UCSD-AML1 (cell line): Measurements from ENCODE around the gene ATG16L1.

Source experiments
- DNase-seq: peaks from one replicate; lab custom pipeline; 2025; ENCODE audit not compliant: unreplicated experiment; lab: John Stamatoyannopoulos, UW

ATG16L1 gene

DNA sequence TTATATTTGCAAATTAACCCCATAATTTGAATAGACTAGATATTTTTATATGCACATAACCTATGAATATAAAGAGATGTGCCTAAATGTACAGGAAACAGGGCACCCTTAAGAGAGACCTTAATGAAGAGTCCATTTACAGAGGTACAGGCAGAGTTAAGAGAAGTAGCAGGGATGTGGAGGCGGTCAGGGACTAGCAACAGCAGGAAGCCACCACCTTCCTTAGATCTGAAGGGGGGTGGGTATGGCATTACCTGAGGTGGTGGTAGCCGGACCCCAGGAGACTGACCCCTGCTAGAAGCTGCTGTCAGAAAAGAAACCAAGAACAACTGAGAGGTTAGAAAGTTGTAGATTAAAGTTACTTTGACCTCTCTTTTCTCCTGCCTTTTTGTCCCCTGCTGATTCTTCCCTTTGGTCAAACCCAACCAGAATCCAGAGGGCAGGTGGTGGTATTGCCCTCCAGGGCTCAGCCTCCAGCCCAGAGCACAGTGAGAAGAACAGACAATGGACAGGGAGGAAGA, 24.9 kb upstream of the ATG16L1 start:
- no peak for DNase-seq

DNA sequence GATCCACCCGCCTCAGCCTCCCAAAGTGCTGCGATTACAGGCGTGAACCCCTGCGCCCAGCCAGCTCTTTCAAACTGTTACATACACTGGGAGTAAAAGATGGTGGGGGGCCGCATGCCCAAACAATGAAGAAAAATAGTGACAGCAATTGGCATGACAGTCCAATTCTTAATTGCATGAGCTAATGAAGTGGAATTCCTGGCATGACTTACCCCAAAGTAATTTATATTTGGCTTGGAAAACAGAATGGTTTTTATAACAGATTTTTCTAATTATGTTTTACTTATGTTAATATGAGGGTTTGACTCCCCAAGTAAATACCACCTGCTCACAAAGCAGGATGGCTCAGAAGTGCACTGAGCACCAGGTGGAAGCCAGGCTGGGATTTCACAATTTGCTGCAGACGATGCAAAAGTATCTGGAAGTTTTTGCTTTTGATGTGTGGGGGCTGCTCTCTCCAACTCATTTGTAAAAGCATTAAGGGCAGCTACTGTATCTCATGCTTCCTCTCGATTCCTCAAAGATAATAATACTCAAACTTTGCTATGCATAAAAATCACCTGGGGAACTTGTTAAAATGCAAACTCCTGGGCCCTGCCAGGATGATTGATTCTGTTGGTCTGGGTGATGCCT, 24.0 kb upstream of the ATG16L1 start:
- DNase-seq: no peak

DNA sequence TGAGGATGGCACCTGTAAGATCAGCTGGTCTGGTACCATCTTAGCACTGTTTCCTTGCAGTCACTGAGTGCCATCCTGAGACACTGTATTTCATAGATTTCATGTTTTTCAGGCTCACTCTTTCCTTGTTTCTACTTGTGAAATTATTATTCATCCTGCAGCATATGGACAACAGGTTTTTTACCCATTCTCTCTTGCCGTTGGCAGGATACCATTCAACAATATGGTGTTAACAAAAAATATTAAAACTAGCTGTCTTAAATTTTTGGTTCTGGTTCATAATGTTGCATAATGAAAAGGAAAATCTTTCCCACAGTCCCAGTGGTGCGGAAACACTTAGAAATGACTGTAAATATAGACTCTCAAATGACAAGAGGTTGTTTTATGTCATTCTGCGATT, 23.1 kb upstream of the ATG16L1 start:
- no peak for DNase-seq

DNA sequence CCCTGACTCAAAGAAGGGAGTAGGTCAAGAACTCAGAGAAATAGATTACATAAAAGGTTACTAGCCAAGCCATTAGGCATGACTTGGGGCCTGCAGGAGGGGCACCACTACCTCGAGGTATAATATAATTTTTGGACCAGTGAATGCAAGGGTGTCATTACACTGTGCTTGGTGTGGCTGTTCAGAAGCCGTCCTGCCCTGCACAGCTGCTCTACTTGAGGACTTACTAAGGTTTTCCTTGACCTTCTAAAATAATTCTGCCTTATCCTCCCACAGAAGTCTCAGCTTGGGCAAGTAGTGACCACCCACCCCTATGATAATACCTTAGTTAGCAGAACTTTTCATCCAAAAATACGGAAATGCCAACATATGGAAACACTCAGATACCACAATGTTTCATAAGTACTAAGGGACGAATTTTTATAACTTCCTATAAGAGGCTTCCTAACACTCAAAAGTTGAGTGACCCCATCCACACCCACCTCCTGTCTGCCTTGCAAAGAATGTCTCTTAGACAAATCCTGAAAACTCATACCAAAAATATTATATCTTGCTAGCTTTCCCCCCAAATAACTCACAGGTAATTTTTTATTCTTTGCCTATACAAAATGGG, 17.7 kb upstream of the ATG16L1 start:
- DNase-seq: no peak

DNA sequence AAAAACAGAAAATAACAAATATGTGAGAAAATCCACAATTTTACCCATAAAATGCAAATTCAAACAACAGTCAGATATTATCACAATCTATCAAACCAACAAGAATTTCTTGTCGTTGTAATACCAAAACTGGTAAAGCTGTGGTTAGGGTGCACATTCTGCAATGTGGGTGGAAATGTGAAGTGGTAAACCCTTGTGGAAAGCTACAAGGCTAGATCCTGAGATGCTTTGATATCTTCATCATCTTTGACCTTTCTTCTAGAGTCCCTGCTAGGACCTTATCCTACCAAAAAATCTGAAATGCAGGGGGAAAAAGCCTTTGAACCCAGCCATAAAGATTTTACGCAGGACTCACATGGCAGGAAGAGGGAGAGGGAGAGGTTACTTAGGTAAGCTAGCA, 17.2 kb upstream of the ATG16L1 start:
- DNase-seq: no peak

DNA sequence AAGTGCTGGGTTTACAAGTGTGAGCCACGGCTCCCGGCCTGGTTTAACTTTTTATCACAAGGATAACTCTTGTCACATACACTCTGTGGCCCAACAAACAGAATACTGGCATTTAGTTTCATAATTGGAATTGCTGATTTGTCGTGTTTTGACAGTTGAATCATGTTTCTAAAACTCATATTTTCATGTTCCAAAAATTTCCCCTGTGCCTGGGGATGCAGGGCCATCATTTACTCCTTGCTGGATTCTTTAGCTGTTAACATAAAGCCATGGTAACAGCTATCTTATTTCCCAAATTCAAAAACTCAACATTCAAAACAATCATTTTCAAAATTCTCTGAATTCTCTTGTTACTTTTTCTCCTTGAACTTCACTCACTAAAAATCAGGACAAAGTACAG, 16.5 kb upstream of the ATG16L1 start:
- DNase-seq: no peak

DNA sequence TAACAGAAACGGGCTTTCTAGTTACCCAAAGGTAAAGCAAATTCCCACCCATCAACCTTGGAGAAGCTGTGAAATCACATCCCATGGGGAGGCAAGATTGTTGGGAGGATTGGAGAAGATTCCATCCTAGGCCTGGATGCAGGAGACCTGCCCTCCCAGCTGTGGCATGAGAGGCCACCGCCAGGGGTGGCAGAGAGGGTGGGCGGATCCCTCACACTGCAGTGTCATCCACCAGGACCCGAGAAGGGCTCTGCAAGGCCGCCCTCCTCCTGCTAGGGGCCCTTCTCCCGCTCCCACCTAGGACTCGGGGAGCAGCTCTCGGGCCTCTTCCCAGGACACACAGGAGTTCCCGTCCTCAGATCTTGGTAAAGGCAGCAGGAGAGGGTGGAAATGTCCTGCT, 15.5 kb upstream of the ATG16L1 start:
- DNase-seq: no peak

DNA sequence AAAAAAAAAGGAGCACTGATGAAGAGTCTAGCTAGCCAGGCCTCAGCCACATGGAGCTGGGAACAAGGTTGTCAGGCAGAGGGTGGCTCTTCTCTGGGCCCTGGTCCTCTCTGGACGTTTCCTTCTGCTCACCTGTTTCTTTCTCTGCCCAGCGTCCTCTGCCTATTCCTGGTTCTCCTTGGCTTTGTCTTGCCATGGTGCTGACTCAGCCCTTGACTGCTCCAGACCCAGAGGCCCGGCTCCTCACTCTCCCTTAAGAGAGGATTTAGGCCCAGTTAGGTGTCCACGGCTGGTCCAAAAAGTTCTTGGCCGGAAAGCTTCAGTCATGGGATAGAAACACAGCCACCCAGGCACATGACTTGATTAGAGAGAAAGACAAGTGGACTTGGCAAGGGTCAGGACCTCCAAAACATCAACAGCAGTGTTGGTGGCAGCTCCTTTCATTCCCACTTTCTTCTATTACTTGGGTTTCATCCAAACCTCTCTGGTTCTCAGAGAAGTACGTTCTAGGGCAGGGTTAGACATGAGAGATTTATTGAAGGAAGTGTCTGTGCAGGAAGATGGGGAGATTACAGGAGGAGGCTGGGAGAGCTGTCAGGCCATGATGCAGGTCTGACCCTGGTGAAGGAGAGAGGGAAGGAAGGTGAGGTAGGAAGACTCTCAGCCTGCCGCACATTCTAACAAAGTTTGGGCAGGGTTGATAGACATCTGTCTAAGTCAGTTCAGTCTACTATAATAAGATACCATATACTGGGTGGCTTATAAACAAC, 14.5 kb upstream of the ATG16L1 start:
- DNase-seq: no peak

DNA sequence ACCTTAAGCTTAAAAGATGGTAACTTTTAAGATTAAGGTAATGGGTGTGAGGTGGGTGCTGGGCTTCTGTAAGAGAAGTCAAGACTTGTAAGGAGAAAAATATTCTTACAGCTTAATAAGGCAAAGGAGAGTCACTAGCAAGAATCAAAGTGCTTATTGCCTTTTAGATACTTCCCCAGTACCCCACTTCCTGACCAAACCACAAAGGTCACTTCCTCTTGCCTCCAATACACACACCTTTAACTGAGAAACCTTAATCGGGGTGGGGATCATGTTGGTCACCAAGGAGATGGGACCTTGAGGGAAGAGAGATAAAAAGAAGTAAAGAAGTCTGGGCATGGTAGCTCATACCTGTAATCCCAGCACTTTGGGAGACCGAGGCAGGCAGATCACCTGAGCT, 10.6 kb upstream of the ATG16L1 start:
- DNase-seq: no peak

DNA sequence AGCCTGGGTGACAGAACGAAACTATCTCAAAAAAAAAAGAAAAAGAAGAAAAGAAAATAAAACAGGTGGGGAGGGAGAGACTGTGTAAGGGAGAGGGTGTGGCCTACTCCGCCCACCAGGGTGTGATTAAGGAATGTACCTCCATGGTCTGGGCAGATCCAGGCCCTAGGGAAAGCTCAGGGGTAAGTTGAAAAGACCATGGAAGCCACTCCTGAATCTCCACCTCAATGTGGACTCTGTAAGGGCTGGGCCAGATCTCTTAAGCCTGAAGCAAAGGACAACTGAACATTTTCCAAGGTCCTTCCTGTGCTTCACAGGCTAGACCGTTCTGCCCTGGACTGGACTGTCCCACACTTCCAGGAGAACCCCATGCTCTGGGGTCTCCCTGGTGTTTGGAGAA, 9.7 kb upstream of the ATG16L1 start:
- no peak for DNase-seq

DNA sequence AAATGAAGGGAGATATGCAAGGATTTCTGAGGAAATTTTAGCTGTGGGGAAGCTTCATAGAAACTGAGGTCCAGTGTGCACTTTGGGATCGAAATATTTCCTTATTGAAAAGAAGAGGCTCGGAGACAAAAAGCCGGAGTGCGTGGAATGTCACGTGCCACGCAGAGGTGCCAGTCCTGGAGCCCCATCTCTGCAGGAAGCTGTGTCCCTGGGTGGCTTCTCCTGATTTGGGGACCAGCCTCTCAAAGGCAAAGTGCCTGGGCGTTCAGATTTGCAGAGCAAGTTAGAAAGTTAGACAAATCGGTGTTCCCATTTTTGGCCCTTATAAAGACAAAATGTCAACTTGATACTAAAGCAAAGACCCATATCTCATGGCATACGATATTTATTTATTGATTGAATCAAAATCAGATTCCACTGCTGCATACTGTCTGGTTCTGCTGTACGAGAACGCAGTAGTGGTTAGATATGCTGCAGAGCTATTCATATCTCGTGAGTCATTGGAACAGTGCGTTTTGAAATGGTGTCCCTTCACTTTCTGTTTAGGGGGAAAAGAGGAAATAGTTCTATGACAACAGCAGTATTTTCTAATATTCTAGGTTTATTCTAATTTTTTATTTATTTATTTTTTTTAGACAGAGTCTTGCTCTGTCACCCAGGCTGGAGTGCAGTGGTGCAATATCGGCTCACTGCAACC, 9.1 kb upstream of the ATG16L1 start:
- DNase-seq: no peak

DNA sequence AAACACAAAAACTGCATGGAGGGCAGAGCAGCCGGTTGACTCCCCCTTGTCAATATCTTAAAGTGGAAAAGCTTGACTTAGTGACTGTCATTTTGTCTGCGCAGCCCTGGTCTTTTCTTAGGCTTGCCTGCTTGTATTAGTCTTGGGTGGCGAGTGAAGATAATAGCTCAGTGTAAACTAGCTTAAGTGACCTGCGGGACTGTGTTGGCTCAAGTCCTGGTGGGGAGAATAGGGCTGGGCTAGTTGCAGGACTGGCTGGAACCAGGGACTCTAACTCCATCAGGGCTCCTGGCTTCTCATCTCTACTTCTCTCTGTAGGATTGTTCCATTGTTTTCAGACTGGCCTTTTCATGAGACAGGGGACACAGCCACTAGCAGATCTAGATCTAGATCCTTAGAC, 8.1 kb upstream of the ATG16L1 start:
- no peak for DNase-seq

DNA sequence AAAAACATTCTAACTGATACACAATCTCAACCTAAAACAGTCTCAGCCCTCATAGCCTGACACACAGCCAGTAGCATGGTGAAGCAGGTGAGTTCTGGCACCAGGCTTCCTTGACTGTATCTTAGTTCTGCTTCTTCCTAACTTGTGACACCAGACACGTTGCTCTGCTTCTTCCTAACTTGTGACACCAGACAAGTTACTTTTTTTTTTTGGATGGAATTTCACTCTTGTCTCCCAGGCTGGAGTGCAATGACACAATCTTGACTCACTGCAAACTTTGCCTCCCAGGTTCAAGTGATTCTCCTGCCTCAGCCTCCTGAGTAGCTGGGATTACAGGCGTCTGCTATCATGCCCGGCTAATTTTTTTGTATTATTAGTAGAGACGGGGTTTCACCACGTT, 6.7 kb upstream of the ATG16L1 start:
- no peak for DNase-seq

DNA sequence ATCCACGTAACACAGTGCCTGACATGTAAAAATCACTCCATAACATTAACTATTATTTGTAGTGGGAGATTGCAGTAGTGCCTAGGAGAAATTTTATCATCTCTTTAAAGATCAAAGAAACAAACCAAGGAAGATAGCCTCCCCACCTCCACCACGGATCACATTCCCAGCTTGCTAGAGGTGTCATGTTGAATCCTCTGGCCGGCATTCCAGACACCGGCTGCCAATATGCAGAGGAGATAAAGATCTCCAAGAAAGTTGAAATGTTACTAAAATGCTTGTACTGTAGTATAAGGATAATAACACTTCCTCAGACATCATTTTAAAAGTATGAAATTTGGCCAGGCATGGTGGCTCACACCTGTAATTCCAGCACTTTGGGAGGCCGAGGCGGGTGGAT, 6.1 kb upstream of the ATG16L1 start:
- no peak for DNase-seq

DNA sequence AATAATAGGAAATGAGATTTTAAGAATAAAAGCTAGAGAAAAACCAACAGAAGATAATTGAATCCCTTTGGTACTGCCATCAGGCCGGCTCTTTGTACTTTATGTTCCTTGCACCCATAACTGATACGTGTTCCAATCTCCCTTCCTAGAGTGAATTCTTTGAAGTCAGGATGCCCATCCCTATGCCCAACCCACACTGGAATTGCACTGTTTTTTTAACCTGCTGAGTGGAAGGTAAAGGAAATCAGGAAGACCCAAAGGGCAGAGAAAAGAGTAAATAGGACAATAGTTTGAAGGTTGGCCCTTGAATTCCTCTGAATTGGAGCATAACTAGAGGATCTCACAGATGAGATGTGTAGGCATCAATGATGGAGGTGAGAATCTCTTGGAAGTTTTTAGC, 4.4 kb upstream of the ATG16L1 start:
- DNase-seq: no peak

DNA sequence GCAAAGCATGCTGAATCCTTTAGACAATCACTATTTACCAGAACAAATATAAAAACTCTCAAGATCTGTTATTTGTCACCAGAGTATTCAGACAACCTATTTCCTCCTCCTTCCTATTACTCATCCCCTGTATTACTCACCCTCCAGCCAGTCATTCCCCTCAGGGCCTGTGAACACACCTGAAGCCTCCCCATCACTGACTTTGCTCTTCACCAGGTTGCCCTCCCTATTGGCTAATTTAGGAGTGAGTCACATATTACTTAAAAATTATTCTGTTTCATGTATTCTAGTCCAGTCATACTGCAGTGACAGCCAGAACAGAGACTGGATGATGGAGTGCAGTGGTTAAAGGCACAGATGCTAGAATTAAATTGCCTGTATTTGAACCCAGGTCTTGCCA, 3.7 kb upstream of the ATG16L1 start:
- no peak for DNase-seq

DNA sequence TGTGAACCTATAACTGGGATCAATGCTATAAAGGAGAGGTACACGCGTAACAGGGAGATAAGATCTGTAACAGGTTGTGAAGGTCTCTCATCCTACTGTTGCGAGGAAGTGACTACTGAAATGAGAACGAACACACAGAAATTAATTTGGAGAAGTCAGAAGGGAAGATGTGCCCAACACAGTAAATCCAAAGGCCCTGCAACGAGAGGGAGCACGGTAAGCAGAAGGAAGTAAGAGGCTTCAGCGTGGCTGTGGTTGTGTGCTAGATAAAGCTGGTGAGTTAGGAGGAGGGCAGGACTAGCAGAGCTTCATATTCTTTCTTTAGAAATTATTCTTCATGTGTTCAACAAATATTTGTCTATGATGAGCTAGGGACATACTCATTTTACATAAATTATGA, 2.5 kb upstream of the ATG16L1 start:
- DNase-seq: peak; percentile 26

DNA sequence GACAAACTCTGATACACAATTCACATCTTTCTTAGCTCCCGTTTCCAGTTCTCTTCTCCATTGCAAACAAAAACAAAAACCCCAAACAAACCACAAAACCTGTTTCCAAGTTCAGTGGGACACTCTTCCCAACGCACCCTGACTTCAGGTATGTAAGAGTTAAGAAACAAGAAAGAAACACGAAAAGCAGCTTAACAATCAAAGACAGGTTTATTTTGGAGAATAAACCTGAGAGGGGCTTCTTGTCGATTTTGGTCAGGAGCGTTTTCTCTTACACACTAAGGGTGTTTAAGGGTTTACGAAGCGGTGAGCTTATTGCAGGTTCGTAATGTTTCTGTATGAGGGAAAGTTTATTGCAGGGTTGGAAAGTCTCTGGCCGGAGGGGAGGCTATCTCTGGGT, 905 bp upstream of the ATG16L1 start:
- no peak for DNase-seq

DNA sequence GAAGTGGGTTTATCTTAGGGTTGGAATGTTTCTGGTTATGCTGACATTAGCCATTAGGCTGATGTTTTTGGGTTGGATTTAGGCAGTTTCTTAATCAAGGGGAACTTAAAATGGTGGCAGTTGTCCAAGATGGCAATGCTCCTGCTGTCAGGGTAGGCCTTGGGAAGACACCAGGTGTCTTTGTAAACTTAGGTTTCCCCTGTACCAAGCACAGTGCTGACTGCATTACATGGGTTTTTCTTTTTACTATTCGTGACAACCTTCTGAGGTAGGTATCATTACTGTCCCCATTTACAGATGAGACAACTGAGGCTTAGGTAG, 528 bp upstream of the ATG16L1 start:
- DNase-seq: no peak

DNA sequence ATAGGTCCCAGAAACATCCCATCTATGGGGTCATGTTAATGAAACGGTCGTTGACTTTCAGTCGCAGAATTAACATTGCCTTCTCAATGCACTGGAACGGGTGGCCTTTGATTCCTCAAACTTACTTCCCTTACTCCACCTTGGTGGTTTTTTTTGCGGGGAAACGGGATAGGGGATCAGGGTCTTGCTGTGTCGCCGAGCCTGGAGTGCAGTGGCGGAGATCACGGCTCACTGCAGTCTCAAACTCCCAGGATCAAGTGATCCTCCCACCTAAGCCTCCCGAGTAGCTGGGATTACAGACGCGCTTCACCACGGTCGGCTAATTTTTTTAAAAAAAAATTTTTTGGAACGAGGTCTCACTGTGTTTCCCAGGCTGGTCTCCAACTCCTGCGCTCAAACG, 754 bp downstream of the ATG16L1 start:
- no peak for DNase-seq

DNA sequence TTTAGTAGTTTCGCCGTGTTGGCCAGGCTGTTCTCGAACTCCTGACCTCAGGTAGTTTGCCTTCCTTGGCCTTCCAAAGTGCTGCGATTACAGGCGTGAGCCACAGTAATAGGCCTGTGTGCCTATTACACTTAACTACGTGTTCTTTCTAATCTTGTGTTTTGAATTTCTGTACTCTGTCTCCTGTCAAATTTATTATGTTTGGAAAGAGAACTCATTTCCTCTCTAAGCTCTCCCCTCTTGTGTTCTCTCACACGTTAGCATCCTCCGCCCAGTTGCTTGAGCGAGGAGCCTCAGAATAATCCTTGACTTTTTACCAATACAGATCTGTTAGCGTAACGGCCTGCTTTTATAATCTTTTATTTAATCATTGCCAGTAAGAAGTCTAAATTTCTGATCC, 3.7 kb downstream of the ATG16L1 start:
- DNase-seq: no peak

DNA sequence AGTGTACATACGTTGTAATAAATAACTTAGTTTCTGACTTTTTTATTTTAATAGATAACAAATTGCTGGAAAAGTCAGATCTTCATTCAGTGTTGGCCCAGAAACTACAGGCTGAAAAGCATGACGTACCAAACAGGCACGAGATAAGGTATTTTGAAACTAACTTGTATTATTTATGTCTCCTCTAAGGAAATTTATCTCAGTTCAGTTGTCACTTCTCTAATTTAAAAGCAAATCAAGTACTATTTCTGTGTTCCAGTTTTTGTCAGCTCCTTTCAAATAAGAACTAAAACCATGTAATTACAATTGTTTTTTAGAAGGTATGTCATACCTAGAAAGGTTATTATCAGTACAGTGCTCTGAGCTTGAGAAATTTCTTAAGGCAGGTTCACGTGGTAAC, 4.6 kb downstream of the ATG16L1 start:
- no peak for DNase-seq
